Keratinocyte (primary cell): ENCODE results near the gene GHRHR.

ENCODE experiments used
- CTCF ChIP-seq, 3 experiments: IDR thresholded peaks in 1 of 3; conservative IDR thresholded peaks in 1 of 3; optimal IDR thresholded peaks in 1 of 3; 2 replicates in 2 of 3; 3 replicates in 1 of 3; pipeline versions ENCODE3 to v1.5.1; 2011; ENCODE audit warnings: low read length in 3 of 3, mild to moderate bottlenecking in 3 of 3, moderate library complexity in 2 of 3, control low read depth in 1 of 3, inconsistent platforms in 1 of 3; ENCODE audit not compliant: insufficient read depth in 2 of 3; ENCODE audit errors: extremely low read depth in 1 of 3
- EZH2 ChIP-seq: IDR thresholded peaks from one replicate; pipeline ENCODE4 v1.6.1; 2012; ENCODE audit warnings: inconsistent platforms, mild to moderate bottlenecking, low read length, moderate library complexity

DNA sequence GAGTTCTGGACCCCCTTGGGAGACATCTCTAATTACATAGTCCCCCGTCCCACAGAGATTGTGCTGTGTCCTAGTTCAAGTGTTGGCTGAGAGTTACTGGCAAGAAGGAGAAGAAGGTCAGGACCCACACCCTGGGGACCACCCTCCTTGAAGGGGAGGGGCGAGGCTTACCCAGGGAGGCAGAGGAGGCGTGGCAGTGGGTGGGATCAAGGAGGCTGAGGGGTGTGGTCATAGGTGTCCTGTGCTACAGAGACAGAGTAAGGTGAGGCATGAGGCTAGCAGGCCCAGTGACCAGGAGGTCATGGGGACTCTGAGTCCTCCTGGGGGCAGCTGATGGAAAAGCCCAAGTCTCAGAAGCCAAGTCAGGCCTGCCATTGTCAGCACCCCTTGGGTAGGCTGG lies 59.0 kb downstream of the GHRHR start:
- TF ChIP-seq CTCF (optimal IDR thresholded peaks at IDR 0.05 in 1 of 3, IDR thresholded peaks at IDR 0.05 in 1 of 3, conservative IDR thresholded peaks at IDR 0.05 in 1 of 3; ENCODE audit: extremely low read depth in 1 of 3, insufficient read depth in 2 of 3, low read length in 3 of 3) (no peak), EZH2 (no peak)
